Endothelial cell of hepatic sinusoid (primary cell): ENCODE measurements around the gene EAF1.
"Not testable (repeated sequence)": the region's sequence is repeated elsewhere in the genome, so short reads cannot be mapped to it uniquely, and the experiment has no call there.

ENCODE experiments used
- in situ Hi-C: cut with HindIII; loops from 2 replicates; pipeline ENCODE4 v1.10.0; 2017; ENCODE audit warnings: low sequenced_read_pairs

The EAF1 gene

DNA sequence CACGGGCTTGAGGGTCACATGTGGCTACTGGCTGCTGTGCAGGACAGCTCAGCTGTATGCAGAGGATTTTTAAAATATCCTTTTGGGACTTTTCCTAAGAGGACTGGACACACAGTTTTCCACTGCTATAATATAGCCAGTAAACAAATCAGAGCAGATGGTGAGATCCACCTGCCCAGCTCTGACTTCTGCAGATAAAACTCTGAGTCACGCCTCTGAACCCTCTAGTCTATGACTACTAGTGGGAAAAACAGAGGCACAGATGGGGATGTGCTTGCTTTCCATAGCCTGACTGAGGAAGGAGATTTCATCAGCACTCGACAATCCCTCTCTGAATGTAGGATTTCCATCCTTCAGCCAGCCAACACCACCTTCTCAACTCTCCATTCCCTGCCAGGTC, 49.0 kb downstream of the EAF1 start:
- in situ Hi-C loops = no loop called here

DNA sequence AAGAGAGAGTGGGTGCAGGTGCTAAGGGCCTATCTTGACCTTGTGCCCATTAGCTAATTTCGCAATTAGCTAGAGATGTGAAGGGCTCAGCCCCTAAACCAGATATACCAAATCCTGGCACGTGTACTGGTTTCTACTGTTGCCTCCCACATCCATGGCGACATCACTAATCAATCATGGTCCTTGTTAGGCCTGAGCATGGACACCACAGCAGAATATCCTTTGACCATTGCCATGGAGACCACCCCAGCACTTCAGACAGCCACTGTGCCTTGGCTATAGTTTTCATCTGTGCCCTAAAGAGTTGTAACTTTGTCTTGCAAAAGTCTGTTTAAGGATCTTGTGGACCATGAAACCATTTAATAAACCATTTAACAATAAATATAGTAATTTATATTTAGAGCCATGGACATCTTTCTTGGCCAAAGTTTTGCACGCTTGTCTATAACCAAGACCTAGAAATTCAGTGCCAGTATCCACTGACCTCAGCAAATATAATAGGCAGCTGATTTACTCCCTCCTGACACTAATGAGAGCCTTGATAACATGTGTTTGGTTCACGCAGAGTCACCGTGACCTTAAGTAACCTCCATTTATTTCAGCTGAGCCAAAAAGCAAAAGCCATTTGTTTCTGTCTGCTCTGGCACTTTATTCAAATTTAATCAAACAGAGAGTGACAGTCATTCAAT, 50.7 kb downstream of the EAF1 start:
- in situ Hi-C loops = no loop called here

DNA sequence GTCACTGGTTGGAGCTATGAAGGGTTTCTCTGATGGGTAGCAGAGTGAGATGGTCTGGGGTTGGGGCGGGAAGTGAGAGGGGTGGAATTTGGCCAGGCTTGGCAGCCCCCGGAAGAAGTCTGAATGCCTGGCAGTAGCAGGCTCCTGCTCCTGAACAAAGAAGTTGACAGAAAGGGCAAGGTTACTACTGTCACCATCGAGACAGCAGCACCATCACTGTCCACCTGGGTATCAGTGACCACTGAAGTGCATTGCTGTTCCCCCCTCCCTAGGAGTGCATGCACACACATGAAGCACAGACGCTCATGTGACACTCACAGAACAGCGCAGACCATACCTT, 51.2 kb downstream of the EAF1 start:
- in situ Hi-C loops = no loop called here

DNA sequence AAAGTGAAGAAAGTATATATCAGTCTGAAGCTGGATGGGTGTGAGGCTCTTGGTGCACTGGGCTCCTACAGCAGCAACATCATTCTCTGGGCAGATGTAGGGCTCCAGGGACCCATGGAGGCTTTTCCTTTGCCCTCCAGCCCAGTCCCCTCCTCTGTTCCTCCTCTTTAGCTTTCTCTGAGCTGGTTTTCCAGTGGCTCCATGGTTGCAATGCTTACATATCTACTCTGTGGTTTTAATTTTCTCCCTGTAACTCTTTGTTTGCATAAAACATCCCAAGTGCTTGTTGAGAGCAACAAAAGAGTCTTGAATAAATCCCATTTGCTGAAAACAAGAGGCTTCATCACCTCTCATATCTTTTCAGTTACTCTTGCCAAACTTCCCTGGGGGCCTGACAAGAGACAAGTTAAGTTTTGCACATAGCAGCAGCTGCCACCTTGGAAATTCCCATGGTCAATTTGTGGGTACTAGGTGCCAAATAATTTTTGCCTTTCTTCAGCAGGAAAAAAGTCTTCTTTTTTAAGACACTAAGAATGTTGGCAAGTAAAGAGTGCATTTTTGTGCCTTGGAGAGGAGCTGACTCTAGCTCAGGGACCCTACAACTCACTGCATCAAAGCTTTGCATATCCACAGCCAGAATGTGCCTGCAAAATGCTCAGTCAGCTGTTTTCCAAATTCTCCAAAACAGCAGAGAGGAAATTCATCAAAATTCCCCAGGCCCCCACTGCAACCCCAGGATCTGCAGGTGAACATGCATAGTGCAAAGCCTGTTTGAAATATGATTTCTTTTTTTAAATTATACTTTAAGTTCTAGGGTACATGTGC, 52.2 kb downstream of the EAF1 start:
- in situ Hi-C loops = no loop called here

DNA sequence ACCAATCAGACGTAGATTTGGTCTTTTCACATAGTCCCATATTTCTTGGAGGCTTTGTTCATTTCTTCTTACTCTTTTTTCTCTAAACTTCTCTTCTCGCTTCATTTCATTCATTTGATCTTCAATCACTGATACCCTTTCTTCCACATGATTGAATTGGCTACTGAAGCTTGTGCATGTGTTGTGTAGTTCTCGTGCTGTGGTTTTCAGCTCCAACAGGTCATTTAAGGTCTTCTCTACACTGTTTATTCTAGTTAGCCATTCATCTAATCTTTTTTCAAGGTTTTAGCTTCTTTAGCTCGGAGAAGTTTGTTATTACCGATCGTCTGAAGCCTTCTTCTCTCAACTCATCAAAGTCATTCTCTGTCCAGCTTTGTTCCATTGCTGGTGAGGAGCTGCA, 57.2 kb downstream of the EAF1 start:
- in situ Hi-C loops = not testable (repeated sequence)

DNA sequence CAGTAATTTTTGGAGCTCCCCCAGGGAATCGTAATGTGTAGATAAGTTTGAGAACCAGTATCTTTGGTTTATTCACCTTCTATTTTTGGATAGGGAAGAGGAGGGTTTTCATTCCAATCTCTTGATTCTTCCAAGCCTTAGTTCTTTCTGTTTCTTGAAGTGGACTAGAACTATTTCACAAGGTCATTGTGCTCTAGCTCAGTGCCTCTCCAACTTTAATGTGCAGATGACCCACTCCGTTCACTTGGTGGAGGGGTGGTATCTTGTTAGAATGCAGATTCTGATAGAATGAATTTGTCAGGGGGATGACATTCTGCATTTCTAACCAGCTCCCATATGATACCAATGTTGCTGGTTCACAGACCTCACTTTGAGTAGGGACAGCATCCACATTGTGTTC, 58.6 kb downstream of the EAF1 start:
- in situ Hi-C loops = no loop called here

DNA sequence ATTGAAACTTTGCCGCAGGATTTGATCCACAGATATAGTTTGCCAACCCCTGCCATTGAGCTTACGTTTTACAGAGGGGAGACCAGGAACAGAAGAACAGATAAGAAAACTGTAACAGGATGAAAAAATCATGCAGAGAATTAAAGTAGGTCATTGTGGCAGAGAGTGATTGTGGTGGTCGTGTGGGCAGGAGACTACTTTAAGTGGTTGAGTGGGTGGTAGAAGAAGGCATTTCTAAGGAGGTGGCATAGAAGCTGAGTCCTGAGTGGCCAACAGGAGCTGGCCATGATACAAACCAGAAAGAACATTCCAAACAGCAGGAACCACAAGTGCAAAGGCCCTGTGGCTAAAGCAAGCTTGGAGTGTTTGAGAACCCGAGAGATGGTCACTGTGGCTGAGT, 59.6 kb downstream of the EAF1 start:
- in situ Hi-C loops = no loop called here

DNA sequence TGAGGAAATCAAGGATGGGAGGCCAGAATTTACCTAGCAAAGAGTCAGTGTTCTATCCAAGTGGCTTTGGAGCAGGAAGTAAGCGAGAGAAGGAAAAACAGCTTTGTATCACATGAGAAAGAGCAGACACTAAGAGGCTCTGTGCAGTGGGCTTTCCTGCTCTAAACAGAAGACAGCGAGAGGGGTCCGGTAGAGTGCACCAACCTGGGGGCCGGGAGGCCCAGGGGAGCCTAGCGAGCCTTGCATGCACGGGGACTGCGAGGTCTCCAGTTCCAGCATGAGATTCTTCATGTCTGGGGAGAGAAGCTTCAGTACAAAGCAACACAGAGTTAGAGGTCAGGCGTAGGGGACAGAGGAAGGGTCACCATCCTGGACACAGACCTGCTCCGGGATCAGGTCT, 60.6 kb downstream of the EAF1 start:
- in situ Hi-C loops = no loop called here

DNA sequence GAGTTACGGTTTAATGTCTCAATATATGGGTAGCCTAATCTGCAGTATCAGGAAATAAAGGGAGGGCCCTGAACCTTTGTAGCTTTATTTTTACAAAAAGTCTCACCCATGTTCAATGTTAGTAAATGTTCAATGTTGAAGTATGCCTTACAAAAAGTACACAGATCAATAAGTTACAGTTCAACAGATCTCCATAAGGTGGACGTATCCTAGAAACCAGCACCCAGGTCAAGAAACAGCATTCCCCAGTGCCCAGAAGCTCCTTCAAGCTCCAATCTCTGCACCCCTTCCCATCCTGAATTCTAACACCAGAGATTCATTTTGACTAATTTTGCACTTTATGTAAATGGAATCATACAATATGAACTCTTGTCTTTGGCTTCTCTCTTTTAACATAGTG, 62.8 kb downstream of the EAF1 start:
- in situ Hi-C loops = loop anchor here (10.0 kb wide), 1 partner anchor 55 kb away; no protein-coding TSS in a partner anchor

DNA sequence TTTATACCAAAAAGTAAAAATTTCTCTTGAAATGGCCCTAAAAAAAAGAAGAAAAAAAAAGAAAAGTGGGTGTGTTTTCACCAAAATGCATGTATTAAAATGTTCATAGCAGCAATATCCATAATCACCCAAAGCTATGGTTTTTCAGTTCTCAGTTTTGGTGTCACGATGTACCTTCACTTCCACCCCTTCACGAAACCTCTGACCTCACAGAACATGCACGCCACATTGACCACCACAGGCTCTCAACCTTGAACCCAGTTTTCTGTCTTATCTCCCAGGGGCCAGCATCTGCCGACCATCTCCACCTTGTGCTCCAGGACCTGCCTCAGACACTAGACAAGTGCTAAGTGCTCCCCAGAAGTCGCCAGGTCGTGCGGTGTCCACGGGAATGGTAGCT, 63.7 kb downstream of the EAF1 start:
- in situ Hi-C loops = loop anchor here (10.0 kb wide), 1 partner anchor 54 kb away; no protein-coding TSS in a partner anchor
